Activated CD4-positive, CD25-positive, alpha-beta regulatory T cell treated with anti-CD3 and anti-CD28 coated beads, Interleukin-2, amount 50 U/mL, for 72 hours (primary cell): ENCODE results near the gene PARD3.
"Not testable (repeated sequence)": the region's sequence is repeated elsewhere in the genome, so short reads cannot be mapped to it uniquely, and the experiment has no call there.

Source experiments
- DNase-seq: peaks from one replicate; pipeline ENCODE4 v3.0.0; 2021

Gene PARD3

GRCh38 chr10:34439386-34439785 lies 375.7 kb downstream of the PARD3 start:
- DNase-seq = not testable (repeated sequence)

DNA sequence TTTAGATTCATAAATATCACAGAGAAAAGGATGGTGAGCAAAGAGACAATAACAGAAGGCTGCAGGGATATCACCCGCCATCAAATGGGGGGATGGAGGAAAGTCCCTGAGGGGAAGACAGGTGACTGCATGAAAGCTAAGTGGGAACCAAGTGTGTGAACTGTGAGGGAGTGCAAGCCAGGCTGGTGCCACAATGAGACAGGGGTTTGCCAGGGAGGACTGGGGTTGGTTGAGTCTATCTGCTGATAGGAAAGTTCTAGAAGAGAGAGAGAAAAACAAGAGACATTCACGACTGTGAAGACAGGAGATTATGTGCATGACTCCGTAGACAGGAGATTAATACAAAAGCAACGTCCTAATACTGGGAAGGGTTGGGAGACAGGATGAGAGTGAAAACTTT lies 376.4 kb downstream of the PARD3 start:
- DNase-seq = no peak

GRCh38 chr10:34437906-34438305 lies 377.2 kb downstream of the PARD3 start:
- no peak for DNase-seq

GRCh38 chr10:34434119-34434594 lies 380.9 kb downstream of the PARD3 start:
- no peak for DNase-seq

- no peak for DNase-seq
These were observed 381.6 kb downstream of the PARD3 start for GRCh38 chr10:34433241-34434076.

GRCh38 chr10:34432589-34432988 lies 382.5 kb downstream of the PARD3 start:
- no peak for DNase-seq

- DNase-seq = no peak
These were observed 384.4 kb downstream of the PARD3 start for GRCh38 chr10:34430685-34431084.

DNA sequence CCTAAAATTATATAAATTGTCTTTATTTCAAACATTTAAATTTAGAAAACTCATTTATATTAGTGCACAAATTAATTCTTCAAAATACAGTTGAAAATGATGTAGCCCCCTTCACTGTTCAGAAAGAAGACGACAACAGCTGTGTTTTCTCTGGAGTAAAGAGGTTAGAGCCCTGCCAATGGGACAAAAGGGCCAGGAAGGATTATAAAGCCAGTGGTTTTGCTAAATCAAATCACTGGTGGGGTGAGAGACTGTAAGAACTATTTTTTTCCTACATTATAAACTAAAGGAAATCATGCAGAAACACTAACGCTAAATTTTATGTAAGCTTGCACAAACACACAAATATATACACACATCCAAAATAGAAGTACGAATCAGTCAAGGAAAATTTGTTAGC lies 386.6 kb downstream of the PARD3 start:
- DNase-seq = no peak

DNA sequence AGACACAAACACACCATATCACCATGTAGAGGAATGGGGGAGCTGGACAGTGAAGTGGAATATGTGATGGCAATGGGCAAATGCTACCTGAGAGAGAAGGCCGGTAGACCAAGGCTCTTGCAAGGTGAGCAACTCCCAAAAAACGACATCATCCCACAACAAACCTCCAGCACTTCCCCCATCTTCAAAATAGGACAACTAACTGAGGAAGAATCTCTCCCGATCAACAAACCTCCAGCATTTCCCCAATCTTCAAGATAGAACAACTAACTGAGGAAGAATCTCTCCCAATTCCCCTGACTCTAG lies 387.2 kb downstream of the PARD3 start:
- no peak for DNase-seq

DNA sequence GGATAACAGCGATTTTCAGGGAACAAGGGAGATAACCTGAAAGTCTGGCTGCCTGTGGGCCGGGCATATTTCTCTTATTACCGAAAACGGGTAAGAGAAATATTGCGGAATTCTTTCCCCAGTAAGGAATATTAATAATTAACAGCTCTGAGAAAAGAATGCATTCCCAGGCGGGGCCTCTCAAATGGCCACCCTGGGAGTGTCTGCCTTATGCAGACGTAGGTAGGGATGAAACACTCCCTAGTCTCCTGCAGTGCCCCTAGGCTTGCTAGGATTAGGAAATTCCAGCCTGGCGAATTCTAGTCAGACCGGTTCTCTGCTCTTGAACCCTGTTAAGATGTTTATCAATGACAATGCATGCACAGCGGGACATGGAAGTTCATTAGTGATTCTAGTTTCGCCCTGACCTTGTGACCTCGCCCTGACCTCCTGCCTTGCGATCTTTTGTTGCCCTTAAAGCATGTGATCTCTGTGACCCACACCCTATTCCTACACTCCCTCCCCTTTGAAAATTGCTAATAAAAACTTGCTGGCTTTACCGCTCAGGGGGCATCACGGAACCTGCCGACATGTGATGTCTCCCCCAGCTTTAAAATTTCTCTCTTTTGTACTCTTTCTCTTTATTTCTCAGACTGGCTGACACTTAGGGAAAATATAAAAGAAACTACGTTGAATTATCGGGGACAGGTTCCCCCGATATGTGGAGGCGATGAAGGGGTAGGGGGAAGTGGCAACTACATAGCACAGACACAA lies 387.8 kb downstream of the PARD3 start:
- not testable (repeated sequence) for DNase-seq

GRCh38 chr10:34426538-34427157 lies 388.4 kb downstream of the PARD3 start:
- not testable (repeated sequence) for DNase-seq

- DNase-seq = no peak
These were observed 389.1 kb downstream of the PARD3 start for GRCh38 chr10:34426041-34426440.

GRCh38 chr10:34423673-34424625 lies 391.1 kb downstream of the PARD3 start:
- no peak for DNase-seq

DNA sequence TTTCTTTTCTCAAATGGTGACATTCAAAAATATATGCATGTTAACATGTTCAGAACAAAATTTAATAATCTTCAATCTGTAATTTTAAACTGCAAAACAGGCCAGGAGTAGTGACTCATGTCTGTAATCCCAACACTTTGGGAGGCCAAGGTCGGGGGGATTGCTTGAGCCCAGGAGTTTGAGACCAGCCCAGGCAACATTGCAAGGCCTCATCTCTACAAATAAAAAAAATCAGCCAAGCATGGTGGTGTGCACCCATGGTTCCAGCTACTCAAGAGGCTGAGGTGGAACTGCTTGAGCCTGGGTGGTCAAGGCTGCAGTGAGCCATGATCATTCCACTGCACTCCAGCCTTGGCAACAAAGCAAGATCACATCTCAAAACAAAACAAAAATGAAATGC lies 394.3 kb downstream of the PARD3 start:
- DNase-seq = no peak

DNA sequence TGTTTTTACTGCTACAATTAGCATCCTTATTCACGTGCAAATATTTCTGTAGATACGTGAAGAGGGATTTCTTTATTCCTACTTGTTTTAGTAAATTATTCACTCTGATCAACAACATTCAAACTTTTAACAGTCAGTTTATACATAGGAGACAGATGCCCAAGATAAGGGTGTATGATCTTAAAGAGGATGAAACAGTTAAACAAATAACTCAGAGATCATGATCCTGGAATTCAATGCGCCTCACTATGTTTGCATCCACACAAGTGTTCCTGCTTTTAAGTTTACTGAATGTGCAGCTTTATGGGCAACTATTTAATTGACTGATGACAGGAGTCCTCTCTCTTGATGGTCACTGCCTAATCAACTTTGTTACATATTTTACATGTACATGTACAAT lies 394.8 kb downstream of the PARD3 start:
- DNase-seq = no peak

GRCh38 chr10:34415039-34415438 lies 400.1 kb downstream of the PARD3 start:
- no peak for DNase-seq

GRCh38 chr10:34413756-34414587 lies 401.1 kb downstream of the PARD3 start:
- DNase-seq = no peak

DNA sequence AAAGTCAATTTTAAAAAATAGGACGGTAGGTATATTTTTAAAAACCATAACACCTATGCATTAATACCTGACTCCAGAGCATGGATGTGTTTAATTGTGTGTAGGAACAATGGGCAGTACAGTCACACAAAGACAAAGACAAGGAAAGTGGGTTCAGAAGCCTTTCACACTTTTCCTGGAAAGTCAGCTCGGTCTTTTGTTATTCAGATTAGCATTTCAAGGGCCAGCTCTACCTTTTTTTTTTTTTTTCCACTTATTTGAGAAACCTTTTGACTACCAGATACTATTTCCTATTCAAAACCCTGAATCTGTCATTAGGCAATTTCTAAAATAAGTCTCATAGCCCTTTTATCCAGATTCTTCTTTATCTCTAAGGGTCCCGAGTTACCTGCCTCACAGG lies 401.9 kb downstream of the PARD3 start:
- no peak for DNase-seq

GRCh38 chr10:34408956-34409355 lies 406.1 kb downstream of the PARD3 start:
- no peak for DNase-seq

GRCh38 chr10:34408381-34408780 lies 406.7 kb downstream of the PARD3 start:
- no peak for DNase-seq

- no peak for DNase-seq
These were observed 407.7 kb downstream of the PARD3 start for GRCh38 chr10:34407324-34407805.
